DLD1 (cell line): ENCODE measurements around the gene CORO1A.
"Not testable (repeated sequence)": the region's sequence is repeated elsewhere in the genome, so short reads cannot be mapped to it uniquely, and the experiment has no call there.

Experiments
- in situ Hi-C: cut with HindIII; loops from 2 replicates; pipeline ENCODE4 v1.10.0; 2017; ENCODE audit warnings: low sequenced_read_pairs

Gene CORO1A

GRCh38 chr16:30169416-30169815 is 14.0 kb upstream of the CORO1A start:
- in situ Hi-C loops, result not testable (repeated sequence)

- in situ Hi-C loops, result not testable (repeated sequence)
Observed at GRCh38 chr16:30170145-30170544, 13.3 kb upstream of the CORO1A start.

GRCh38 chr16:30173054-30173453 is 10.3 kb upstream of the CORO1A start:
- in situ Hi-C loops, result no loop called here

- in situ Hi-C loops, result not testable (repeated sequence)
Observed at GRCh38 chr16:30176876-30177275, 6.5 kb upstream of the CORO1A start.

GRCh38 chr16:30179195-30179594 is 4.2 kb upstream of the CORO1A start:
- in situ Hi-C loops, result no loop called here

GRCh38 chr16:30179931-30180330 is 3.5 kb upstream of the CORO1A start:
- in situ Hi-C loops, result no loop called here

- in situ Hi-C loops, result no loop called here
Observed at GRCh38 chr16:30180741-30181140, 2.7 kb upstream of the CORO1A start.

GRCh38 chr16:30184096-30184890 is 891 bp downstream of the CORO1A start:
- in situ Hi-C loops, result no loop called here

GRCh38 chr16:30184891-30185682 is 1.7 kb downstream of the CORO1A start:
- in situ Hi-C loops, result no loop called here

GRCh38 chr16:30185683-30186421 is 2.5 kb downstream of the CORO1A start:
- in situ Hi-C loops, result no loop called here

- in situ Hi-C loops, result no loop called here
Observed at GRCh38 chr16:30186444-30186781, 3.0 kb downstream of the CORO1A start.

GRCh38 chr16:30186782-30187555 is 3.6 kb downstream of the CORO1A start:
- in situ Hi-C loops, result no loop called here

- in situ Hi-C loops, result no loop called here
Observed at GRCh38 chr16:30187556-30187865, 4.1 kb downstream of the CORO1A start.

GRCh38 chr16:30187971-30188561 is 4.7 kb downstream of the CORO1A start:
- in situ Hi-C loops, result no loop called here

GRCh38 chr16:30191158-30191557 is 7.8 kb downstream of the CORO1A start:
- in situ Hi-C loops, result not testable (repeated sequence)

GRCh38 chr16:30193098-30193497 is 9.7 kb downstream of the CORO1A start:
- in situ Hi-C loops, result not testable (repeated sequence)

GRCh38 chr16:30193615-30194014 is 10.2 kb downstream of the CORO1A start, which contains the start of the genes BOLA2B and SLX1A:
Gene BOLA2B (minus strand): TSS chr16:30193666. CDS start chr16:30193595, 71 bp downstream.
Gene SLX1A (plus strand): TSS chr16:30193875. CDS start chr16:30194085, 210 bp downstream.
- in situ Hi-C loops, result not testable (repeated sequence)

- in situ Hi-C loops, result not testable (repeated sequence)
Observed at GRCh38 chr16:30194172-30194925, 10.9 kb downstream of the CORO1A start.

- in situ Hi-C loops, result not testable (repeated sequence)
Observed at GRCh38 chr16:30197001-30197400, 13.6 kb downstream of the CORO1A start.

- in situ Hi-C loops, result not testable (repeated sequence)
Observed at GRCh38 chr16:30199049-30199448, 15.6 kb downstream of the CORO1A start, which contains the start of gene SULT1A3. Gene SULT1A3 (plus strand): TSS chr16:30199255. CDS start chr16:30200729, 1,474 bp downstream.
